Stimulated activated CD8-positive, alpha-beta memory T cell treated with anti-CD3 and anti-CD28 coated beads, Interleukin-4, amount 100 ng/mL, for 48 hours (primary cell): ENCODE measurements around the gene ZNF467.

Experiments used
- DNase-seq: peaks from one replicate; pipeline ENCODE4 v3.0.0-alpha.2; 2020

The ZNF467 gene

DNA sequence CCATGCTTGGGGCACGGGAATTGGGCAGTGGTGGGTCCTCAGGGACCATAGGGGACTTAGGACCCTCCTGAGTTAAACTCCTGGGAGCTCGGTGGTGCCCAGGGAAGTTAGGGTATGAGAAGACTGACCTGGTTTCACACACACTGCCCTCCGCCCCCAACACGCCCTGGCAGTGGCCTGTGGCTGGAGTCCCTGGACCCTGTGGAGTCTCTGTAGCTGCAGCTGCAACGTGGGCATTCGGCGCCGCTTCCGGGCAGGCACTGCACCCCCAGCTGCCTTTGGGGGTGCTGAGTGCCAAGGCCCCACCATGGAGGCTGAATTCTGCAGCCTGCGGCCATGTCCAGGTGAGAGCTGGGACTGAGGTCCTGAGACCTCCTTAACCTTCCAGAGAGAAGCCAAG is 34.9 kb upstream of the ZNF467 start:
- no peak for DNase-seq

GRCh38 chr7:149806726-149807125 is 33.3 kb upstream of the ZNF467 start:
- no peak for DNase-seq

DNA sequence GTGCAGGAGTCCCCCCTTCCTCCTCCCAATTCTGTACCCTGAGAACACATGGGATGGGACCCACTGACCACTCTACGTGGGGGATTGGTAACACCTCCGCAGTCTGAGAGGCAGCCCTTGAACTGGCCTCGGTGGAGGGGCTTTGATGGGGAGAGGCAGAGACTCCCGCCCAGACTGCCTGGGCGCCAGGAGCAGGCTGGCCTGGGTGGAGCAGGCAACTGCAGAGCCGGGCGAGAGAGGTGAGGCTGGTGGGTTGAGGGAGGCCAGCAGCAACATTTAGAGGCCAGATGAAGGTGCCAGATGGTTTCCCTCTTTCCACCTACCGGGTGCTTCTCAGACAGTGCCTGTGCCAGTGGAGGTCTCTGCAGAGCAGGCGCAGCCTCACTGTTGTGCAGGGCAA is 30.7 kb upstream of the ZNF467 start:
- no peak for DNase-seq

- no peak for DNase-seq
Observed at GRCh38 chr7:149803551-149804074, 30.2 kb upstream of the ZNF467 start.

- DNase-seq, result no peak
Observed at GRCh38 chr7:149802966-149803365, 29.6 kb upstream of the ZNF467 start.

DNA sequence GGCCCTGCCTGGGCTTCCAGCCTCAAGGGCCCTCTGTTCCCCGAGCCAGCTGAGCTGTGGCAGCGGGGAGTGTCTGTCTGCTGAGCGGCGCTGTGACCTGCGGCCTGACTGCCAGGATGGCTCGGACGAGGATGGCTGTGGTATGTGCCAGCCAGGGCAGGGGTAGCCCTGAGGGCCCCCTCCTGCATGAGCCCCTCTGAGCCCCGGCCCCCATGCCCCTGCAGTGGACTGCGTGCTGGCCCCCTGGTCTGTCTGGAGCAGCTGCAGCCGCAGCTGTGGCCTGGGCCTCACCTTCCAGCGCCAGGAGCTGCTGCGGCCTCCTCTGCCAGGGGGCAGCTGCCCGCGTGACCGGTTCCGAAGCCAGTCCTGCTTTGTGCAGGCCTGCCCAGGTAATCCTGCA is 28.4 kb upstream of the ZNF467 start:
- DNase-seq, result no peak

GRCh38 chr7:149801002-149801566 is 27.7 kb upstream of the ZNF467 start:
- no peak for DNase-seq

DNA sequence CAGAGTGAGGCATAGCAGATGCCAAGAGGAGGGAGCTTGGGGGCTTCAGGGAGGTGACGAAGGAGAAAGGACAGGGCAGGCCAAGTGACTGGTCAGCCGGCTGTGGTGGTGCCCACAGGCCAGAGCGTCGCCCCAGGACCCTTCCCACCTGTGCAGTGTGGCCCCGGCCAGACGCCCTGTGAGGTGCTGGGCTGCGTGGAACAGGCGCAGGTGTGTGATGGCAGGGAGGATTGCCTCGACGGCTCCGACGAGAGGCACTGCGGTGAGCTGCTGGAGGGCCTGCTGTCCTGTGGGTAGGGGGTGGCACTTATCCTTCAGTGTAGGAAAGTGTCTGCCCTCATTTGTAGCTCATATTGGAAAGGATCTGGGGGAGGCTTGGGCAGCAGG is 26.8 kb upstream of the ZNF467 start:
- no peak for DNase-seq

GRCh38 chr7:149799397-149800168 is 26.2 kb upstream of the ZNF467 start:
- peak; percentile 79 for DNase-seq

DNA sequence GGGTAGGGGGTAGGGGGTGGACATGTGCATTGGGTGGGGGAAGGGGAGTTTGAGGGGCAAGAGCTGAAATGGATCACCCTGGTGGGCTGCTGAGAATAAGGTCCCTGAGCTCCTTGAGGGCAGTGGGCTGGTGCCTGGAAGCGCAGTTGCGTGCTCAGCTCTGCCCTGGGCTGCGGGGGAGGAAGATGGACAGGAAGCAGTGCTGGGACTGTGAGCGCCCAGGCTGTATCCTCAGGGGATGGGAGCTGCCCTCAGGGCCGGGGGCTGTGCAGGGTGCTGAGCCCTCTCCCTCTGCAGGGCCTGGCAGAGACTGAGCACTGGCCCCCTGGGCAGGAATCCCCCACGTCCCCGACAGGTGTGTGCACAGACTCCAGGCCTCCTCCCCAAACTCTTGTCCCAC is 24.4 kb upstream of the ZNF467 start:
- DNase-seq, result no peak

DNA sequence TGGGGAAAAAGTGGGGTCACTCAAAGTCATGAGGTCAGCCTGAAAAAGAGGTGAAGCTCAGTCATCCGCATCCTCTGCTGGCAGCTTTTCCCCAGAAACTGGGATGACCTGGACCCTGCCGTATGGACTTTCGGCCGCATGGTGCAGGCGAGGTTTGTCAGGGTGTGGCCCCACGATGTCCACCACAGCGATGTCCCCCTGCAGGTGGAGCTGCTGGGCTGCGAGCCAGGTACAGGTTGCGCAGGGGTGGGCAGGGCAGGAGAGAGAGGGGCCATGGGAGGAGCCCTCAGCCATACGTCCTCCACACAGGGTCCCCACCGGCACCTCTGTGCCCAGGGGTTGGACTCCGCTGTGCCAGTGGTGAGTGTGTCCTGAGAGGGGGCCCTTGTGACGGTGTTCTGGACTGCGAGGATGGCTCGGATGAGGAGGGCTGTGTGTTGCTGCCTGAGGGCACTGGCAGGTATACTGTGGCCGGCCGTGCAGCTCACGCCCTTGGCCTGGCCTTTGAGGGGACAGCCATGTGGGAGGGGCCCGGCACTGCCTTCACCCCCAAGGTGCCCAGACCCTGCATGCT is 23.0 kb upstream of the ZNF467 start:
- DNase-seq, result no peak

GRCh38 chr7:149795126-149795525 is 21.7 kb upstream of the ZNF467 start:
- DNase-seq, result no peak

DNA sequence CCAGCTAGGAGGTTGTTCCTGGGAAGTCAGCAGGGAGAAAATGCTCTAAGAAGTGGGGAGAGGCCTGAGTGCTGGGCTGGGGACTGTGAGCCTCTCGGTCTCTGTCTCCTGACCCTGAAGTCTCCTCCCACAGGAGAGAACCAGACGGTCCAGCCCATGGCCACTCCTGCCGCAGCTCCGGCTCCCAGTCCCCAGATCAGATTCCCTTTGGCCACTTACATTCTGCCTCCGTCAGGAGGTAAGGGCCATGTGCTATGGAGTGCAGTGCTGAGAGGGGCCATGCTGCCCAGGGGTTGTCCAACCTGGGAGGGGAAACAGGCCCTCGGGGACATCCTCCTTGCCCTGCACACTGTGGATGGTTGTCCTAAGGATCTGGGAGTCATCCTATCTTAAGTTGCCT is 21.3 kb upstream of the ZNF467 start:
- DNase-seq, result no peak

DNA sequence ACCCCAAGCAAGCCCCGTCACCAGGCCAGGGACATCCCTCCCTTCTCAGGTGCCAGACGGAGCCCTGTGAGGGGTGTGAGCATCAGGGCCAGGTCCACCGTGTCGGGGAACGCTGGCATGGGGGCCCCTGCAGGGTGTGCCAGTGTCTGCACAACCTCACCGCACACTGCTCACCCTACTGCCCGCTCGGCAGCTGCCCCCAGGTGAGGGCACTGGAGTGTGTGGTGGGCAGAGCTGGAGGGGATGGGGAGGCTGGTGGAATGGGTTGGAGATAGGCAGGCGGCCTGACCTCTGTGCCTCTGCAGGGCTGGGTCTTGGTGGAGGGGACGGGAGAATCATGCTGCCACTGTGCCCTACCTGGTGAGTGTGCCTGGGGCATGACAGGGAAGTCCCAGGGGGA is 19.9 kb upstream of the ZNF467 start:
- no peak for DNase-seq

- no peak for DNase-seq
Observed at GRCh38 chr7:149792220-149792595, 18.8 kb upstream of the ZNF467 start.

- DNase-seq, result no peak
Observed at GRCh38 chr7:149791411-149792219, 18.2 kb upstream of the ZNF467 start.

DNA sequence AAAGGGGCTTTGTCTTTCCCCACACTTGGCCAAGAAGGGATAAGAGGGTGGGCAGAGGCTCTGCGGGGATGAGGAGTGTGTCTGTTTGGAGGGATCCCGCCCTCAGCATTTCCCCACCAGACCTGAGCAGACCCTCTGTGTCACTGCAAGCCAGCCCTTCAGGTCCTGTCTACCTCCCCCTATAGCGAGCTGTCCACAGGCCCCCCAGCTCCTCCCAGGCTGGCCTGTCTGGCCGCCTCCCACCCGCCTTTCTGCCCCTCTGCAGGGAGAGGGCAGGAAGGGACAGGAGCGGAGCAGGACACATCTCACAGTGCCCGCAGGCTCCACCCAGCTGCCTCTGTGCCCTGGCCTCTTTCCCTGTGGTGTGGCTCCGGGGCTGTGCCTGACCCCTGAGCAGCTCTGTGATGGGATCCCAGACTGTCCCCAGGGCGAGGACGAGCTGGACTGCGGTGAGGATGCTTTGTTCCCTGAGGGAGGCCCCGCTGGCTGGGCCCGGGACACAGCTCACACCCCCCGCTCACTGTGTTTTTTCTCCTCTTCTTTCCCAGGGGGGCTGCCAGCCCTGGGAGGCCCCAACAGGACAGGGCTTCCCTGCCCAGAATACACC is 17.5 kb upstream of the ZNF467 start:
- DNase-seq, result no peak

GRCh38 chr7:149790146-149790548 is 16.8 kb upstream of the ZNF467 start:
- peak; percentile 75 for DNase-seq

DNA sequence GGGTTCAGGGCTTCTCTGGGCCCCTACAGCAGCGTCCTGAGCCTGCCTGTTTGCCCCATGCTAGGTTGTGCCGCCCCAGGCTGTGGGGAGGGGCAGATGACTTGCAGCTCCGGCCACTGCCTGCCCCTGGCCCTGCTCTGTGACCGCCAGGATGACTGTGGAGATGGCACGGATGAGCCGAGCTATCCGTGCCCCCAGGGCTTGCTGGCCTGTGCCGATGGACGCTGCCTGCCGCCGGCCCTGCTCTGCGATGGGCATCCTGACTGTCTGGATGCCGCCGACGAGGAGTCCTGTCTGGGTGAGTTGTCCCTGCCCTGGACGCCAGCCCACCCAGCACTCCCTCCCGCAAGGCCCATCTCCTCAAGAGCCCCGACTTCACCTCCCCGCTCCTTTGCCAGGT is 15.7 kb upstream of the ZNF467 start:
- no peak for DNase-seq

DNA sequence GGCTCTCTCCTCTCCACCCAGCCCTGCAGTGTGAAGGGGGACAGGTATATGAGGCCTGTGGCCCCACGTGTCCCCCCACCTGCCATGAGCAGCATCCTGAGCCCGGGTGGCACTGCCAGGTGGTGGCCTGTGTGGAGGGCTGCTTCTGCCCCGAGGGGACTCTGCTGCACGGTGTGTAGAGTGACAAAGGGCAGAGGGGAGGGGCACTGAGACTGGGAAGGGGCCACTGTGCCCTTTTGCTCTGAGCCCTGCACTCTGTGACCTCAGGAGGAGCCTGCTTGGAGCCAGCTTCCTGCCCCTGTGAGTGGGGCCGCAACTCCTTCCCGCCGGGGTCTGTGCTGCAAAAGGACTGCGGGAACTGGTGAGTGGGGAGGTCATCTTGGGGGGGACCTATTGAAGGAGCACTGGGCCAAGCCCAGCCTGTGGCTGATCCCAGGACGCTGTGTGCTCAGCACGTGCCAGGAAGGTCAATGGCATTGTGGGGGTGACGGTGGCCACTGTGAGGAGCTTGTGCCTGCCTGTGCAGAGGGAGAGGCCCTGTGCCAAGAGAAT is 15.0 kb upstream of the ZNF467 start:
- no peak for DNase-seq

DNA sequence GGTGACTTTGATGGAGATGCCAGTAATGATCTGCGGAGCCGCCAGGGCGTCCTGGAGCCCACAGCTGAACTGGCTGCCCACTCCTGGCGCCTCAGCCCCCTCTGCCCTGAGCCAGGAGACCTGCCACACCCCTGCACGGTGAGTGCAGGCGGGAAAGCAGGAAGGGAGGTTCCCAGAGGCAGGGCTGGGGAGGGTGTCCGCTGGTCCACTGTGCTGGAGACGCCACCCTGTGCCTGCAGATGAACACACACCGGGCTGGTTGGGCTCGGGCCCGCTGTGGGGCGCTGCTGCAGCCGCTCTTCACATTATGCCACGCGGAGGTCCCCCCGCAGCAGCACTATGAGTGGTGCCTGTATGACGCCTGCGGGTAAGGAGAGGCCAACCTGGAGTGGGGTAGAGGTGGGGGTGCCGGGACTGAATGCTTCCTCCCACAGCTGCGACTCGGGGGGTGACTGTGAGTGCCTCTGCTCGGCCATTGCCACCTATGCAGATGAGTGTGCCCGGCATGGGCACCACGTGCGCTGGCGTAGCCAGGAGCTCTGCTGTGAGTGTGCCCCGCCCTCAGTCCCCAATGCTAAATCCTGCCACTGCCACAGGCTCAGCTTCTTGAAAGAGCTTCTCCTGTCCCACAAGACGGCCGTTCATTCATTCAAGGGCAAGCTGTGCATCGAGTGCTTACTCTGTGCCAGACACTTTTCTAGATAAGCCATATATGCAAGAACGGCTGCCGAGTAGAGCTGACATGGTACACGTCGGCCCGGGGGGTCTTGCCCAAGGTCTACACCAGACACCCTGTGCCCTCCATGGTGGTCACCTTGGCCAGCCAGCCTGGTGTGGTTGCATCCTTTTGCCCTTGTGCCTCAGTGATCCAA is 14.3 kb upstream of the ZNF467 start:
- no peak for DNase-seq

DNA sequence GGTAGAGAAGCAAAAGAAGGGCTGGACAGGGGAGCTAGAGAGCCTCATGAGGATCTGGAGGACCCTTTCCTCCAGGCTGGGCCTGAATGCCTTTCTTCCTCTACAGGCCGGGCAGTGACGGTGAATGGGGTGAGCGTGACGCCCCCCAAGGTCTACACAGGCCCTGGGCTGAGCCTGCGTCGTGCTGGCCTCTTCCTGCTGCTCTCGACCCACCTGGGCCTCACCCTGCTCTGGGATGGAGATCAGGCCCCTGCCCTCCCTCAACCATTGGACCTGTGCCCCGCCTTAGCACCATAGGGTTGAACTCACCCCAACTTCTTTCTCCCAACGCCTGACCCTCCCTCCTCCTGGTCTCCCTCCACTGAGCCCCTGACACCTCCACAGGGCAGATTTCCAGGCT is 12.6 kb upstream of the ZNF467 start:
- no peak for DNase-seq
